Stimulated activated CD4-positive, alpha-beta T cell treated with anti-CD3 and anti-CD28 coated beads, Interleukin-12 subunit alpha, Interleukin-12 subunit beta, amount 100 ng/mL, for 24 hours (primary cell): ENCODE results near the gene CDH23.

ENCODE experiments used
- DNase-seq, 2 experiments: peaks; one replicate each; pipeline ENCODE4 v3.0.0-alpha.2; 2020; ENCODE audit warnings: low read depth in 2 of 2

Gene CDH23

GRCh38 chr10:71797533-71798307 is 401.0 kb downstream of the CDH23 start:
- no peak for DNase-seq

GRCh38 chr10:71798308-71798624 is 401.5 kb downstream of the CDH23 start:
- DNase-seq: no peak

GRCh38 chr10:71799112-71799511 is 402.4 kb downstream of the CDH23 start:
- DNase-seq: no peak

- no peak for DNase-seq
Observed at GRCh38 chr10:71799608-71800453, 403.1 kb downstream of the CDH23 start.

- no peak for DNase-seq
Observed at GRCh38 chr10:71801361-71801760, 404.6 kb downstream of the CDH23 start.

- no peak for DNase-seq
Observed at GRCh38 chr10:71802235-71802634, 405.5 kb downstream of the CDH23 start.

GRCh38 chr10:71802715-71803488 is 406.2 kb downstream of the CDH23 start:
- no peak for DNase-seq

- no peak for DNase-seq
Observed at GRCh38 chr10:71804077-71804476, 407.4 kb downstream of the CDH23 start.

- DNase-seq: no peak
Observed at GRCh38 chr10:71805776-71806703, 409.3 kb downstream of the CDH23 start.

GRCh38 chr10:71806704-71807556 is 410.2 kb downstream of the CDH23 start:
- DNase-seq: no peak

- no peak for DNase-seq
Observed at GRCh38 chr10:71807557-71808510, 411.1 kb downstream of the CDH23 start.

GRCh38 chr10:71809628-71810027 is 412.9 kb downstream of the CDH23 start:
- no peak for DNase-seq

GRCh38 chr10:71810048-71810750 is 413.5 kb downstream of the CDH23 start:
- no peak for DNase-seq

- DNase-seq: no peak
Observed at GRCh38 chr10:71811351-71811750, 414.6 kb downstream of the CDH23 start.

- peak; percentile 60 to 72 for DNase-seq
Observed at GRCh38 chr10:71812016-71812912, 415.5 kb downstream of the CDH23 start.

- DNase-seq: no peak
Observed at GRCh38 chr10:71812913-71813590, 416.3 kb downstream of the CDH23 start.

GRCh38 chr10:71814922-71815411 is 418.2 kb downstream of the CDH23 start:
- DNase-seq: no peak
